OCI-LY3 (cell line): ENCODE data around the gene POPDC2.

ENCODE experiments used
- EZH2phosphoT487 ChIP-seq: fragments of 200-600 bp; shearing (Covaris generic); IDR thresholded peaks from 2 replicates; pipeline ENCODE4 v1.6.1; 2018; ENCODE audit warnings: antibody characterized with exemption, mixed run types, low read depth
- TF ChIP-seq, protein P1 (sequence below): fragments of 200-600, 300-600 bp; sonication (generic); IDR thresholded peaks from 2 replicates; pipeline ENCODE4 v1.5.1; 2014; ENCODE audit warnings: antibody characterized with exemption, low read length, low read depth

- TF ChIP-seq, protein P1, sequence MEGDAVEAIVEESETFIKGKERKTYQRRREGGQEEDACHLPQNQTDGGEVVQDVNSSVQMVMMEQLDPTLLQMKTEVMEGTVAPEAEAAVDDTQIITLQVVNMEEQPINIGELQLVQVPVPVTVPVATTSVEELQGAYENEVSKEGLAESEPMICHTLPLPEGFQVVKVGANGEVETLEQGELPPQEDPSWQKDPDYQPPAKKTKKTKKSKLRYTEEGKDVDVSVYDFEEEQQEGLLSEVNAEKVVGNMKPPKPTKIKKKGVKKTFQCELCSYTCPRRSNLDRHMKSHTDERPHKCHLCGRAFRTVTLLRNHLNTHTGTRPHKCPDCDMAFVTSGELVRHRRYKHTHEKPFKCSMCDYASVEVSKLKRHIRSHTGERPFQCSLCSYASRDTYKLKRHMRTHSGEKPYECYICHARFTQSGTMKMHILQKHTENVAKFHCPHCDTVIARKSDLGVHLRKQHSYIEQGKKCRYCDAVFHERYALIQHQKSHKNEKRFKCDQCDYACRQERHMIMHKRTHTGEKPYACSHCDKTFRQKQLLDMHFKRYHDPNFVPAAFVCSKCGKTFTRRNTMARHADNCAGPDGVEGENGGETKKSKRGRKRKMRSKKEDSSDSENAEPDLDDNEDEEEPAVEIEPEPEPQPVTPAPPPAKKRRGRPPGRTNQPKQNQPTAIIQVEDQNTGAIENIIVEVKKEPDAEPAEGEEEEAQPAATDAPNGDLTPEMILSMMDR, result peak; percentile 75
- no peak for TF ChIP-seq EZH2phosphoT487
Measured at GRCh38 chr3:119681279-119681678, 20.9 kb upstream of the POPDC2 start.
